B cell (primary cell): Measurements from ENCODE around the gene LRCH2. TPM values are rescaled to one million over a fixed set of nuclear protein-coding genes. Genes with fewer than 3 reads are reported as not detected.
"Not testable (repeated sequence)": the region's sequence is repeated elsewhere in the genome, so short reads cannot be mapped to it uniquely, and the experiment has no call there.

Source experiments
- ATAC-seq: fragments of 200-7000 bp; cut with Tn5 transposase; one replicate; pipeline ENCODE4 v1.10.0; 2021; ENCODE audit warnings: low read depth, mild to moderate bottlenecking, moderate number of reproducible peaks, moderate library complexity
- CTCF ChIA-PET: fragments of 350-600 bp; sonication (Branson Sonifier 250); formaldehyde crosslinking; loops from one replicate; lab custom pipeline; 2021; ENCODE audit warnings: antibody characterized with exemption, inconsistent platforms; lab: Charles Lee
- POLR2A ChIA-PET: fragments of 350-600 bp; sonication (Branson Sonifier 250); formaldehyde crosslinking; loops from one replicate; lab custom pipeline; 2021; ENCODE audit warnings: antibody characterized with exemption; lab: Charles Lee
- DNase-seq: peaks from one replicate; pipeline ENCODE4 v3.0.0; 2013
- H2AFZ ChIP-seq: 2 replicates; pipeline ENCODE4 v1.6.1; 2012; ENCODE audit warnings: mild to moderate bottlenecking, low read depth, low read length; ENCODE audit not compliant: insufficient read depth, poor library complexity, severe bottlenecking
- H3K27ac ChIP-seq, 2 donors: 1 replicate in 1 of 2; 2 replicates in 1 of 2; pipeline ENCODE4 v1.5.1; 2012 to 2013; ENCODE audit warnings: low read length in 2 of 2, mild to moderate bottlenecking in 2 of 2, moderate library complexity in 1 of 2
- H3K27me3 ChIP-seq, 4 experiments: fragments of 200-600 bp in 1 of 4; sonication (generic) in 1 of 4; replicated peaks in 1 of 4; 1 replicate in 2 of 4; 2 replicates in 2 of 4; pipeline versions ENCODE4 v1.6.1 to v1.7.0; 2013 to 2016; ENCODE audit warnings: low read length in 3 of 4, mild to moderate bottlenecking in 2 of 4, mixed read lengths in 1 of 4, moderate library complexity in 1 of 4; ENCODE audit not compliant: insufficient read depth in 4 of 4, control insufficient read depth in 3 of 4; ENCODE audit errors: control extremely low read depth in 1 of 4
- H3K36me3 ChIP-seq, 2 experiments: replicated peaks in 1 of 2; 1 replicate in 1 of 2; 2 replicates in 1 of 2; pipeline versions ENCODE4 v1.6.1 to v1.7.1; 2013; ENCODE audit warnings: low read length in 1 of 2; ENCODE audit not compliant: insufficient read depth in 2 of 2, control insufficient read depth in 1 of 2; ENCODE audit errors: control extremely low read depth in 1 of 2, extremely low read depth in 1 of 2
- H3K4me1 ChIP-seq, 2 donors: fragments of 200-600 bp in 1 of 2; sonication (generic) in 1 of 2; 1 replicate in 1 of 2; 2 replicates in 1 of 2; pipeline versions ENCODE4 v1.5.1 to v1.6.1; 2013 to 2017; ENCODE audit warnings: low read length in 2 of 2; ENCODE audit not compliant: control insufficient read depth in 2 of 2, insufficient read depth in 2 of 2
- H3K4me2 ChIP-seq: replicated peaks from 2 replicates; pipeline ENCODE3; 2012; ENCODE audit warnings: mild to moderate bottlenecking, low read depth, low read length; ENCODE audit not compliant: poor library complexity, severe bottlenecking
- H3K4me3 ChIP-seq, 5 experiments: fragments of 200-600 bp in 1 of 5; sonication (generic) in 1 of 5; 1 replicate in 3 of 5; 2 replicates in 2 of 5; pipeline versions ENCODE4 v1.5.1 to v1.7.0; 2011 to 2016; ENCODE audit warnings: low read length in 4 of 5, mild to moderate bottlenecking in 4 of 5, low read depth in 2 of 5, control low read depth in 1 of 5, moderate library complexity in 1 of 5; ENCODE audit not compliant: insufficient read depth in 1 of 5; ENCODE audit errors: control extremely low read depth in 1 of 5, extremely low read depth in 1 of 5
- H3K79me2 ChIP-seq: fragments of 200-600 bp; sonication (generic); one replicate; pipeline ENCODE4 v1.6.0; 2016; ENCODE audit warnings: low read length; ENCODE audit not compliant: control insufficient read depth, insufficient read depth
- H3K9ac ChIP-seq: fragments of 200-600 bp; sonication (generic); 2 replicates; pipeline ENCODE4 v1.6.1; 2017; ENCODE audit warnings: mild to moderate bottlenecking, low read length, moderate library complexity
- H3K9me3 ChIP-seq, 3 donors: one replicate each; pipeline versions ENCODE4 v1.6.1 to v1.7.1; 2013; ENCODE audit warnings: low read length in 2 of 3; ENCODE audit not compliant: control insufficient read depth in 2 of 3, insufficient read depth in 1 of 3; ENCODE audit errors: control extremely low read depth in 1 of 3
- H4K20me1 ChIP-seq: 2 replicates; pipeline ENCODE4 v1.6.0; 2012; ENCODE audit warnings: mild to moderate bottlenecking, low read length; ENCODE audit not compliant: insufficient read depth, control insufficient read depth, poor library complexity, severe bottlenecking
- H3K27ac Mint-ChIP-seq: one replicate; pipeline ENCODE4 v1.8.0; 2021; ENCODE audit warnings: mixed read lengths
- H3K27me3 Mint-ChIP-seq: one replicate; pipeline ENCODE4 v1.8.0; 2021; ENCODE audit warnings: mixed read lengths
- H3K4me1 Mint-ChIP-seq: one replicate; pipeline ENCODE4 v1.8.0; 2021; ENCODE audit warnings: mixed read lengths
- H3K4me3 Mint-ChIP-seq: one replicate; pipeline ENCODE4 v1.8.0; 2021; ENCODE audit warnings: mixed read lengths
- H3K9me3 Mint-ChIP-seq: one replicate; pipeline ENCODE4 v1.8.0; 2022; ENCODE audit warnings: mixed read lengths; ENCODE audit not compliant: insufficient read depth
- CTCF ChIP-seq: fragments of 200-600 bp; IDR thresholded peaks from one replicate; pipeline ENCODE4 v1.8.0; 2022; ENCODE audit warnings: antibody characterized with exemption, mild to moderate bottlenecking
- EZH2 ChIP-seq: IDR thresholded peaks from 2 replicates; pipeline ENCODE4 v1.6.1; 2012; ENCODE audit warnings: borderline replicate concordance, low read depth, mild to moderate bottlenecking, moderate library complexity, low read length; ENCODE audit not compliant: insufficient read depth, poor library complexity, severe bottlenecking
- WGBS: methylation state at CpG from one replicate; pipeline ENCODE4 v1.1.5; 2013; ENCODE audit warnings: missing lambda C conversion rate; ENCODE audit not compliant: insufficient coverage; 5-methylcytosine and 5-hydroxymethylcytosine counted together
- intact Hi-C: fragments of 100-400 bp; cut with micrococcal nuclease; formaldehyde crosslinking; loops from one replicate; pipeline ENCODE4 v1.10.0; 2022
- polyA plus RNA-seq: library from polyadenylated mRNA; depleted of rRNA; stranded (reverse); fragments of >200 nt; gene quantifications from 2 replicates; pipeline ENCODE4 v1.2.3, GENCODE V29; 2012
- total RNA-seq, 2 donors: library from RNA; stranded (reverse); fragments of 120-200 nt in 1 of 2; gene quantifications; 1 replicate in 1 of 2; 2 replicates in 1 of 2; pipeline versions ENCODE4 v1.2.3 to v1.2.4, GENCODE V29; 2013 to 2022

Gene LRCH2
- total and polyA plus RNA-seq, 2 donors (not counting 1 experiment from before 2014, with no cell fraction given), result not detected

GRCh38 chrX:115226929-115227328 lies 7.0 kb downstream of the LRCH2 start:
- ATAC-seq (no peak), DNase-seq (no peak)
- intact Hi-C loops, result no loop called here
- CTCF ChIA-PET, result no interaction called here
- Histone ChIP-seq H3K36me3 (no peaks in the 10 kb centered on the region), H3K27me3 (no peaks in the 10 kb centered on the region), H3K9me3 (no peaks in the 10 kb centered on the region), H4K20me1 (no peaks in the 10 kb centered on the region), H3K4me2 (no peak overlapping the region), H3K4me1 (no peaks in the 10 kb centered on the region), H3K27ac (no peak overlapping the region), H2AFZ (no peak overlapping the region), H3K4me3 (no peak overlapping the region), H3K9ac (no peak overlapping the region), H3K79me2 (no peaks in the 10 kb centered on the region)
- H3K27me3 Mint-ChIP-seq, result peaks cover 3% of the 10 kb centered on the region
- no peak overlapping the region for H3K4me3 Mint-ChIP-seq
- POLR2A ChIA-PET, result no interaction called here
- no peaks in the 10 kb centered on the region for H3K4me1 Mint-ChIP-seq
- H3K27ac Mint-ChIP-seq, result no peak overlapping the region
- TF ChIP-seq CTCF, result no peak
- TF ChIP-seq EZH2, result no peak
- no peaks in the 10 kb centered on the region for H3K9me3 Mint-ChIP-seq
- WGBS, result no CpG with 5 or more reads among the region's 1 CpG

- H3K4me2 ChIP-seq, H3K4me3 Mint-ChIP-seq, H3K4me1 ChIP-seq, H3K27me3 Mint-ChIP-seq, CTCF ChIA-PET, H3K9ac ChIP-seq, H3K9me3 ChIP-seq, H3K27ac Mint-ChIP-seq, POLR2A ChIA-PET, H3K27me3 ChIP-seq, H3K4me3 ChIP-seq, H3K4me1 Mint-ChIP-seq, DNase-seq, intact Hi-C loops, H3K79me2 ChIP-seq, H3K36me3 ChIP-seq, H4K20me1 ChIP-seq, H3K27ac ChIP-seq, H2AFZ ChIP-seq, ATAC-seq, H3K9me3 Mint-ChIP-seq: not testable (repeated sequence)
- no CpG with 5 or more reads among the region's 4 CpGs for WGBS
Measured at GRCh38 chrX:115217346-115217745, 16.6 kb downstream of the LRCH2 start.
